Kidney capillary endothelial cell (primary cell): ENCODE data around the gene NR3C2.

Source experiments
- DNase-seq: peaks from one replicate; pipeline ENCODE4 v3.0.0-alpha.2; 2018; ENCODE audit warnings: low spot score

NR3C2 gene

GRCh38 chr4:148310756-148311155 lies 131.5 kb downstream of the NR3C2 start:
- no peak for DNase-seq

- no peak for DNase-seq
Measured at GRCh38 chr4:148305751-148306150, 136.5 kb downstream of the NR3C2 start.

DNA sequence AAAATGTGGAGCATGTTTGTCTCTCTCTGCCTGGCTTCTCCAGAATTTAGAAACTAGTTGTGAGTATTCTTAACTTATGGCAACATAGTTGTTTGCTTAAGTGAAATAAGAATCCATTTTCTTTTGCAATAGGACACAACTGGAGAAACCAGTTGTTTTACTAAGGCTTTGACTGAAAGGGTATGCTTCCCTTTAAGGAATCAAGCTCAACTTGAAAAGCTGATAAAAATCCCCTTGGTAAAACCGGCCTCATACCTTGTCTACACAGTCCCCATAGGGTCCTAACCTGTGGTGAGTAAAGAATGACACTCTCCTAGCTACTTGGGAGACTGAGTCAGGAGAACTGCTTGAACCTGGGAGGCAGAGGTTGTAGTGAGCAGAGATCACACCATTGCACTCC lies 139.8 kb downstream of the NR3C2 start:
- DNase-seq = no peak

DNA sequence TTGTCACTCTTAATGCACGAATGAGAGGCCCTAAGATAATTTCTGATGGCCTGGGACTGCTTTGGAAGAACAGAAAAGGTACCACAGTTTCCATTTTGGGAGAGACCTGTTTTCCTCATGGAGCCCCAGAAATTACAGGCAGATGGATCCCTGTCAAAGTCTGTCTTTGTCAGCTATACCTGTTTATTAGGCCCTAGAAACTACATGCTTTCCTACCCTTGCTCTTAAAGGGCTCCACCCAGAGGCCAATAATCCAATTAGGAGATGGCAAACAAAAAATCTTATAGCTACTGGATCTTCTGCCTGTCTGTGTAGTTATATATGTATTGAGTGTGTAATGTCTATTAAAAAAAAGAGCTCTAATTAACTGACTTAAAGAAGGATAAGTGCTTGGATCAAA lies 141.3 kb downstream of the NR3C2 start:
- DNase-seq = no peak

DNA sequence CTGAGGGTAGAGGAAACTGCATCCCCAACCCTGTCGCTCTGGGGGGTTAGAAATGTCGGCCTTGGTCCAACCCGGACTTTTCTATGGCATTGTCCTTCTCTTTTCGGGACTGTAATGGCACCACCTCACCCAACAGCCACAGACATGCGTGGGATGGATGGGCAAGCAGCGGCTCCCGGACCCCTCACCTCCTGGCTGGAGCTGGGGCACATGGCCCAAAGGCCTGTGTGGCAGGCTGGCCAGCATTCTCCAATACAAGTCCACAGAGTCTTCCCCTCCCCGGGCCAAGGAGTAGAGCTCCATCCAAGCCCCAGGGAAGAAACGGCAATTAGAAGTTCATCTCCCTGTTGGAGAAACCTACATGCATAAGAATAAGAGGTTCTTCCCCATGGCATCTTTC lies 142.9 kb downstream of the NR3C2 start:
- DNase-seq = no peak

- DNase-seq = no peak
Measured at GRCh38 chr4:148296498-148296897, 145.7 kb downstream of the NR3C2 start.

DNA sequence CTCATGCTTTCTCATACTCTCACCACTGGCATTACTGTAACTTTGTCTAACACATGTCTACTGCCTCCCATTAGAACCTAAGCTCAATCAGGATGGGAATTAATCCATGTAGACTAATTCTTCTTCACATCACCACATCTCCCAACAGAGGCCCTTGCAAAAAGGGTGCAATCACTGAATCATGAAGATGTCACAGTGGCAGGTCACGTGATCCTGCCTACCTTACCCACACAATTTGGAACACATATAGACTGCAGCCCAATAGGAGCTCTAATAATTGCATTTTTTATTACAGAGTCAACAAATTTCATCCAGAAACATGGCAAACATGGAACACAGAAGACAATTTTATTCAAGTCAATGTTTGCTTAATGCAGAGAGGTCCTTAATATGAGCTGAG lies 146.6 kb downstream of the NR3C2 start:
- DNase-seq = no peak

GRCh38 chr4:148293571-148293970 lies 148.6 kb downstream of the NR3C2 start:
- no peak for DNase-seq

- DNase-seq = no peak
Measured at GRCh38 chr4:148292686-148293085, 149.5 kb downstream of the NR3C2 start.

GRCh38 chr4:148289740-148290139 lies 152.5 kb downstream of the NR3C2 start:
- no peak for DNase-seq

- DNase-seq = no peak
Measured at GRCh38 chr4:148288448-148288847, 153.8 kb downstream of the NR3C2 start.

GRCh38 chr4:148287111-148287510 lies 155.1 kb downstream of the NR3C2 start:
- no peak for DNase-seq

DNA sequence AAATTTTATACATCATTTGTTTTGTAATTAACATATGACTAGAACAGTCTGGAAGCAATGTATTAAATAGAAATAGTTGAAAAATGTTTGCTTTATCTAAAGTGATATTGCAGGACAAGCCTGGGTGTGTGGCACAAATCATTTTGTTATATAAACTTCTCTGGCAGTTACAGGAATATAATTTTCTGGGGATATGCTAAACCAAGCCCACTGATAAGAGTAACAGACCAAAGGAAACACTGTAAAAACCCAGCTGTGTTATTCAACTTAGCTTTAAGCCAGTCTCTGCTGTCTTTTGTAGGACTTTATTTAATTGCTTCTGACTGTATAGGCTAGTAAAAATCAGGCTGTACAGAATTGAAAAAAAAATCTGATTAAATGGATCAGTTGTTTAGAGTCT lies 156.2 kb downstream of the NR3C2 start:
- DNase-seq = no peak

GRCh38 chr4:148283665-148284064 lies 158.5 kb downstream of the NR3C2 start:
- no peak for DNase-seq

- DNase-seq = no peak
Measured at GRCh38 chr4:148278310-148278709, 163.9 kb downstream of the NR3C2 start.

GRCh38 chr4:148275266-148275665 lies 166.9 kb downstream of the NR3C2 start:
- DNase-seq = no peak

GRCh38 chr4:148273501-148273986 lies 168.7 kb downstream of the NR3C2 start:
- DNase-seq = no peak

DNA sequence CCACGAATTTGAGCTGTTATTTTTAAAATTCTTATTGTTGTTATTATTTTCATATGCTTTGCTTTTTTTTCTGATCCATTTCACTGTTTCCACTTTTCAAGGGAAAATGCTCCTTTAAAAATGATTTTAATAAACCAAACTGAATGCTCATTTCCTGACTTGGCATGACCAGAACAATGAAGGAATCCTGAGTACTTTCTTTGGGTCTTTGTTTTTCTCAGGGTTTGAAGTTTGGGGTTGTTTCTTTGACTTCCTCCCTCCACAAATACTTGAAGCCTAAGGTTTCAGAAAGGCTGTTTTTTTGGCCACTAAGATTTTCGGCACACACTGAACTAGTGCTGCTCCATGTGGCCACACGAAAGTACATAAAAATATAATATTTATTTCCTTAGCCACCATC lies 171.0 kb downstream of the NR3C2 start:
- peak; percentile 47 for DNase-seq

DNA sequence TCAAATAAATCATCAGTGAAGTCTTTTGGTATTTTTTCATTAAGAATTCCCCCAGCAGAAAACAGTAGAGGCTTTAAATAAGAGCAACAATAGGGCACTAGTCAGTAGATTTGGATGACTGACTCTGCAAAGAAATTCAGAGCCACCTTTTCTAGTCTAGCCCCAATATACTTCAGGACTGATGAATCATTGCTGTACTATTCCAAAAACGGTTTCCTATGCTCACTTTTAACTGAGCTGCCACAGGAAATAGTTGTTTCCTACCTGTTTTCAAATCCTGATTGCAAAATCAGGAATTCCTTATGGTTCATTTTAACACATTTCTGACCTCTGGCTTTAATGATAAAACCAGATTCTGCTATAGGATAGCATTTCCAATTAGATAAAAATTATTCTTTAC lies 171.6 kb downstream of the NR3C2 start:
- peak; percentile 62 for DNase-seq

DNA sequence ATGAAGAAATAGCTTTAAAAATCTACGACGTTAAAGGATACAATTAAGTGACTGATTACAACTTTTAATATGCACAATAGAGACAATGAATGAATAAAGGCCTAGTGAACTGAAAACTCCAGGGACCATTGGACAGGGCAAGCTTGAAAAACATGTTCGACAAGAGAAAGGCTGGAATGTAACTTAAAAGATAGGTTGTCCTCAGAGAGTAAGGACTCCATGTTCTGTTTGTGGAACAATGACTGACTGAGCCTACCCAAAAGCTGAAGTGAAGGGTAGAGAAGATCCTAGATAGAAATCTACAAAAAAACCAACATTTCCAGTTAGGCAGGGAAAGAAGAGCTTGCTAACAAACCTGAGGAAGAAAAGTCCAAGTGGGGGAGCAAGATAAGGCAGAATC lies 173.4 kb downstream of the NR3C2 start:
- DNase-seq = no peak

- no peak for DNase-seq
Measured at GRCh38 chr4:148266921-148267320, 175.3 kb downstream of the NR3C2 start.

- DNase-seq = no peak
Measured at GRCh38 chr4:148266240-148266639, 176.0 kb downstream of the NR3C2 start.

- no peak for DNase-seq
Measured at GRCh38 chr4:148265627-148266026, 176.6 kb downstream of the NR3C2 start.

DNA sequence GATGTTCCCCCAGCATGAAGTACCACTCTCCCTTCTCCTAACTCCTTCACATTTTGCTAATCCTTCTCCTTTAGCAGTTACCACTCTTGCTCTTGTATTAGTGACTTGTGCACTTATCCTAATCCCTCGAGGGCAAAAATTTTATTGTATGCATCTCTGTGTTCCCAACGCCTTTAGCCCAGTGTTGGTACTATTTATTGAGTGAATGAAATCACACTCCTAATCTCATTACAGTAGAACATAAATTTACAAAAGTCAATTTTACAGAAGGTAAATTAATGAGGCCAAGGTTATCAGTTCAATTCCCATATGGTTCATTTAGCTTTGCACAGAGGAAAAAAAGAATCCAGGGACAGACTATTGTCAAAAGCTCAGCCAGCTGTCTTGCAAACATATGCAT lies 178.4 kb downstream of the NR3C2 start:
- DNase-seq = no peak

DNA sequence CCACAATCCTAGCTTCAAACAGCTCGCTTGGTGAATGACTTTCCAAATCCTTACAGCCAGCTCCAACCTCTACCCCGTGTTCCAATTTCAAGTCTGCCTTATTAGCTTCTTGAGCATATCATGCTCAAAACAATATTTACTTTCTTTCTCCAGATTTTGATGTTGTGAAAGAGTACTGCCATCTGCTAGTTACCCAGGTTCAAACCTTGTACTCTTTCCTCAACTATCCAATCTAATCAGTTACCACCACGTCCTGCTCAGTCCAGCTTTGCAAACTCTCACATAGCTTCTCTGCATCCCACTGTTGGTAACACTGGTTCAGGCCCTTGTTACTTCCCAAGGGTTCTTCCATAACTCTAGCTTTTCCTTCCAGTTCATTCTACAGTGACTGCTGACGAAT lies 179.1 kb downstream of the NR3C2 start:
- DNase-seq = no peak
